ENCODE measurements around the gene EFHD1. TPM values are rescaled to one million over a fixed set of nuclear protein-coding genes. Genes with fewer than 3 reads are reported as not detected.

Gene EFHD1
- total RNA-seq, result 2.7 and 4.3 TPM in 2 replicates
- long read RNA-seq, result 0 reads

DNA sequence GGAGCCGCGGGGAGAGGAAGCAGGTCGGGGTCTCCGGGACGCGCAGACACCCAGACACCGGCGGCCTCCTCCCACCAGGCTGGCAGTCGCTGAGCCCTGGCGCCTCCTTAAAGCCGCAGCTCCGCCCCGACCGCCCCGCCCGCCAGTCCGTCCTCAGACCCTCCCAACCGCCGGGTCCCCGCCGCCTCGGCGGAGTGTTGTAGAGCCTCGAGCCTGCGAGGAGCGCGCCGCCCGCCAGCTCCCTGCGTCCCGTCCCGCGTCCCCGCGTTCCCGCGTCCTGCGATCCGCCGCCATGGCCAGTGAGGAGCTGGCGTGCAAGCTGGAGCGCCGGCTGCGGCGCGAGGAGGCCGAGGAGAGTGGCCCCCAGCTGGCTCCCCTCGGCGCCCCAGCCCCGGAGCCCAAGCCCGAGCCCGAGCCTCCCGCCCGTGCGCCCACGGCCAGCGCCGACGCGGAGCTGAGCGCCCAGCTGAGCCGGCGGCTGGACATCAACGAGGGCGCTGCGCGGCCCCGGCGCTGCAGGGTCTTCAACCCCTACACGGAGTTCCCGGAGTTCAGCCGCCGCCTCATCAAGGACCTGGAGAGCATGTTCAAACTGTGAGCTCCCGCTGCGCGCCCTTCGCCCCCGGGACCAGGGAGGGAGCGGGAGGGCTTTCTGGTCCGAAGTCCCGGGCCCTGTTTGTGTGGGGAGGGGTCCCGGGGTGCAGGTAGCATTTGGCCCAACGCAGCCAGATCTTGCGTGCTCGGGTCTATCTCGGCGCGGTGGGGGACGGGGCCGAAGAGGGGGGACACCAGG is at the start of gene EFHD1:
Gene EFHD1 (plus strand): TSS at position 192 of the 793 bp plus-strand sequence. CDS start 101 bp downstream, at position 293.
- no peaks in the 10 kb centered on the region for H3K4me1 Mint-ChIP-seq (ENCODE audit: low read depth)
- H3K27me3 Mint-ChIP-seq, result peaks cover 41% of the 10 kb centered on the region
- peak; percentile 56 for DNase-seq (ENCODE audit: low spot score, unreplicated experiment)
- H3K4me3 Mint-ChIP-seq (ENCODE audit: low read depth), result peak within 1 kb of the TSS; percentile 62
- no peak for TF ChIP-seq CTCF (IDR thresholded peaks at IDR 0.05; ENCODE audit: unreplicated experiment)
- no peaks in the 10 kb centered on the region for H3K36me3 Mint-ChIP-seq (ENCODE audit: insufficient read depth)
- no peaks in the 10 kb centered on the region for H3K9me3 Mint-ChIP-seq (ENCODE audit: low read depth)
- no peak within 1 kb of the TSS for H3K27ac Mint-ChIP-seq

- no peaks in the 10 kb centered on the region for H3K27me3 Mint-ChIP-seq
- no peaks in the 10 kb centered on the region for H3K9me3 Mint-ChIP-seq (ENCODE audit: low read depth)
- no peak for TF ChIP-seq CTCF (IDR thresholded peaks at IDR 0.05; ENCODE audit: unreplicated experiment)
- no peaks in the 10 kb centered on the region for H3K4me1 Mint-ChIP-seq (ENCODE audit: low read depth)
- no peak overlapping the region for H3K4me3 Mint-ChIP-seq (ENCODE audit: low read depth)
- no peak for DNase-seq (ENCODE audit: low spot score, unreplicated experiment)
- H3K27ac Mint-ChIP-seq, result no peak overlapping the region
- H3K36me3 Mint-ChIP-seq (ENCODE audit: insufficient read depth), result peaks cover 17% of the 10 kb centered on the region
Measured at GRCh38 chr2:232584238-232584637, 49.2 kb upstream of the EFHD1 start.

DNA sequence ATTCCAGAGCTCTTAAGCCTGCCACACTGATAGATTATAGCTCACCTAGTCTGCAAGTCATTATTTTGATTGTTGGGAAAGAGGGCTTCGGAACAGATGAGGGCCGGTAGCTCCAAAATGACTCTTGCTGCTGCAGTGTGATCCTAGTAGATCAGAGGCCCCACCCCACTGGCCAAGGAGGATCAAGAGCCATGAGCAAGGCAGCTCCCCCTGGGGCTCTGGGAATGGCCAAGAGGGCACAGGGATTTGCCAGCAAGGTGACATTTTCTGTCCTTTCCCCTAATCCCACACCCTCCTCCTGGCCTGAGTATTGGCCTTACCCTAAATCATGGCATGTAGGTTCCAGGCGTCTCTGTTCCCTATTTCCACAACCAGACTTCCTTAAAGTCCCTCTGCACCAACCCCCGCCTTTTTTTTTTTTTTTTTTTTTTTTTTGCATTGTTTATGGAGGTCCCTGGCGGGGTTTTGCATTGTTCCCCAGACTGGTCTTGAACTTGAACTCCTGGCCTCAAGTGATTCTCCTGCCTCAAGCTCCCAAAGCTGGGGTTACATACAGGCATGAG is 46.4 kb upstream of the EFHD1 start:
- no peak for TF ChIP-seq CTCF (IDR thresholded peaks at IDR 0.05; ENCODE audit: unreplicated experiment)
- DNase-seq (ENCODE audit: low spot score, unreplicated experiment), result no peak
- Mint-ChIP-seq H3K4me3 (ENCODE audit: low read depth) (no peak overlapping the region), H3K36me3 (ENCODE audit: insufficient read depth) (peaks cover 11% of the 10 kb centered on the region), H3K4me1 (ENCODE audit: low read depth) (no peaks in the 10 kb centered on the region), H3K9me3 (ENCODE audit: low read depth) (no peaks in the 10 kb centered on the region), H3K27me3 (no peaks in the 10 kb centered on the region), H3K27ac (no peak overlapping the region)

DNA sequence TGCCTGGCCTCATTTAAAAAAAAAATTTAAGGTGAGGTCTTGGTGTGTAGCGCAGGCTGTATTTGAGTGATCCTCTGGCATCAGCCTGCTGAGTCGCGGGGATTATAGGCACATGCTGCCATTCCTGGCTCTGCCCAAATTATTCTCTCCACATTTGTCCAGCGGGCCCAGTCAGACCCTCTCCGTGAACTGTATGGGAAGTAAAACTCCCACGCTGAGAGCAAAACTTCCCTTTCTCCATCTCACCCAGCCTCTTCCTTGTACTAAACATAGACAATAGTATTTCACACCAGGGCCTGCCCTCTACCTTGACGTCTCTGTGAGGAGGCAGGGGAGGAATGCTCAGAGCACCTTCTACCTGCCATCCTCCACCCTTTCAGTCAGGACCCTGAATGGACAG is 45.9 kb upstream of the EFHD1 start:
- no peak overlapping the region for H3K27ac Mint-ChIP-seq

DNA sequence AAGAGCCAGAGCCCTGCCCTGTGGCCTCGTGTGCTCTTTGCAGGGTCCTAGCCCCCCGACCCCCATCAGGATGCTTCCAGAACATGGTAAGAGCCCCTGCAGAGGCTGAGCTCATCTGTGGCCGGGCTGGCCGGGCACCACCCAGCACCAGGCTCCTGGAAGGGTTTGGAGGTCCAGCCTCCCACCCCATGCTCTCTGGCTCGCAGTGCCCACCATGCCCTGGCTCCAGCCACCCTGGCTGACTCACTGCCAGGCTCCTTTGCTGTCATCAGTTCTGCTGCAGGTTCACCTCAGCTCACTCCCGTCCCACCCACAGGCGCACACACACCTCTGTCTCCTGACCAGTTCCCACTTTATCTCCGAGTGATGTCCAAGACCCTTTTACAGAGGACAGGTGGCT is 45.4 kb upstream of the EFHD1 start:
- Mint-ChIP-seq H3K4me1 (ENCODE audit: low read depth) (no peaks in the 10 kb centered on the region), H3K36me3 (ENCODE audit: insufficient read depth) (peaks cover 11% of the 10 kb centered on the region), H3K9me3 (ENCODE audit: low read depth) (no peaks in the 10 kb centered on the region), H3K4me3 (ENCODE audit: low read depth) (no peak overlapping the region), H3K27ac (no peak overlapping the region), H3K27me3 (no peaks in the 10 kb centered on the region)
- DNase-seq (ENCODE audit: low spot score, unreplicated experiment), result no peak
- no peak for TF ChIP-seq CTCF (IDR thresholded peaks at IDR 0.05; ENCODE audit: unreplicated experiment)

More for the DNA sequence above, 45.9 kb upstream of the EFHD1 start:
- H3K4me1 Mint-ChIP-seq (ENCODE audit: low read depth), result no peaks in the 10 kb centered on the region
- H3K36me3 Mint-ChIP-seq (ENCODE audit: insufficient read depth), result peaks cover 11% of the 10 kb centered on the region
- H3K27me3 Mint-ChIP-seq, result no peaks in the 10 kb centered on the region
- DNase-seq (ENCODE audit: low spot score, unreplicated experiment), result no peak
- TF ChIP-seq CTCF (IDR thresholded peaks at IDR 0.05; ENCODE audit: unreplicated experiment), result no peak
- H3K9me3 Mint-ChIP-seq (ENCODE audit: low read depth), result no peaks in the 10 kb centered on the region
- H3K4me3 Mint-ChIP-seq (ENCODE audit: low read depth), result no peak overlapping the region
